Measurements from ENCODE around the gene KIAA1549. TPM values are rescaled to one million over a fixed set of nuclear protein-coding genes. Genes with fewer than 3 reads are reported as not detected.

The KIAA1549 gene
- total and polyA plus RNA-seq, 10 of the 15 experiments (the other 5 are each of a cell fraction or from before 2014, with no cell fraction given) = 0.02 to 0.82 (median 0.22) TPM

DNA sequence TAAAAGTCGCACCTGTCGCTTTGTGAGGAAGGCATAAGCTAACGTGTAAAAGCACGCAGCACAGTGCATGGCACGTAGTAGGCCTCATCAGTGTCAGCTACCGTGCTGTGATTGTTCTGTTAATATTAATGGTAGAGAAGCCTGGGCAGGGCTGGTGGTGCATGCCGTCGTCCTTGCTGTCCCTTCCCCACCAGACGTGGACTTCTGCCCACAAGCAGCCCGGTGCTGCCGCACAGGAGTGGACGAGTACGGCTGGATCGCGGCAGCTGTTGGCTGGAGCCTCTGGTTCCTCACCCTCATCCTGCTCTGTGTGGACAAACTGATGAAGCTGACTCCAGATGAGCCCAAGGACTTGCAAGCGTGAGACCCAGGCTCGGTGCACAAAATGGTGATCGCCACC lies 178.5 kb downstream of the KIAA1549 start:
- Histone ChIP-seq H3K36me3 (ENCODE audit: control insufficient read depth in 2 of 2, insufficient read depth in 2 of 2, low read length in 1 of 2) (no peaks in the 10 kb centered on the region), H3K79me2 (ENCODE audit: control insufficient read depth, insufficient read depth, low read length) (no peaks in the 10 kb centered on the region), H3K9ac (ENCODE audit: control insufficient read depth, insufficient read depth, low read length) (no peak overlapping the region), H3K4me2 (ENCODE audit: control insufficient read depth, insufficient read depth) (no peak overlapping the region), H3K27me3 (replicated peaks in 1 of 2; ENCODE audit: control insufficient read depth in 2 of 2, insufficient read depth in 2 of 2, low read length in 1 of 2) (no peaks in the 10 kb centered on the region), H4K20me1 (ENCODE audit: control insufficient read depth, insufficient read depth) (no peaks in the 10 kb centered on the region), H3K9me3 (replicated peaks; ENCODE audit: control insufficient read depth, insufficient read depth, low read length) (no peaks in the 10 kb centered on the region; the same call in 2 of the 3 replicates), H3K4me1 (ENCODE audit: control insufficient read depth, insufficient read depth, low read length) (no peaks in the 10 kb centered on the region), H3K27ac (ENCODE audit: control insufficient read depth, insufficient read depth) (no peak overlapping the region), H2AFZ (ENCODE audit: control insufficient read depth, low read depth, low read length) (no peak overlapping the region), H3K4me3 (no peak overlapping the region)
- ChIA-PET CTCF (no interaction called here), SMC1A (ENCODE audit: uncharacterized antibody, unreplicated experiment) (no interaction called here), POLR2A (no interaction called here), RAD21 (ENCODE audit: unreplicated experiment) (no interaction called here)
- intact Hi-C loops (cut with micrococcal nuclease; ENCODE audit: unreplicated experiment) = no loop called here
- TF ChIP-seq ZBED1 (IDR thresholded peaks at IDR 0.05; ENCODE audit: borderline replicate concordance) (no peak), PAX8 (IDR thresholded peaks at IDR 0.05) (no peak), CREB1 (IDR thresholded peaks at IDR 0.05; ENCODE audit: low read depth) (no peak), IKZF1 (conservative IDR thresholded peaks at IDR 0.05) (no peak), RBBP5 (conservative IDR thresholded peaks at IDR 0.05) (no peak), ZNF384 (IDR thresholded peaks at IDR 0.05; ENCODE audit: borderline replicate concordance, low read depth, low read length) (no peak)
- TF ChIP-seq, protein P1, sequence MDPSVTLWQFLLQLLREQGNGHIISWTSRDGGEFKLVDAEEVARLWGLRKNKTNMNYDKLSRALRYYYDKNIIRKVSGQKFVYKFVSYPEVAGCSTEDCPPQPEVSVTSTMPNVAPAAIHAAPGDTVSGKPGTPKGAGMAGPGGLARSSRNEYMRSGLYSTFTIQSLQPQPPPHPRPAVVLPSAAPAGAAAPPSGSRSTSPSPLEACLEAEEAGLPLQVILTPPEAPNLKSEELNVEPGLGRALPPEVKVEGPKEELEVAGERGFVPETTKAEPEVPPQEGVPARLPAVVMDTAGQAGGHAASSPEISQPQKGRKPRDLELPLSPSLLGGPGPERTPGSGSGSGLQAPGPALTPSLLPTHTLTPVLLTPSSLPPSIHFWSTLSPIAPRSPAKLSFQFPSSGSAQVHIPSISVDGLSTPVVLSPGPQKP (IDR thresholded peaks at IDR 0.05; ENCODE audit: low read depth, low read length) = no peak
- TF ChIP-seq, protein P2, sequence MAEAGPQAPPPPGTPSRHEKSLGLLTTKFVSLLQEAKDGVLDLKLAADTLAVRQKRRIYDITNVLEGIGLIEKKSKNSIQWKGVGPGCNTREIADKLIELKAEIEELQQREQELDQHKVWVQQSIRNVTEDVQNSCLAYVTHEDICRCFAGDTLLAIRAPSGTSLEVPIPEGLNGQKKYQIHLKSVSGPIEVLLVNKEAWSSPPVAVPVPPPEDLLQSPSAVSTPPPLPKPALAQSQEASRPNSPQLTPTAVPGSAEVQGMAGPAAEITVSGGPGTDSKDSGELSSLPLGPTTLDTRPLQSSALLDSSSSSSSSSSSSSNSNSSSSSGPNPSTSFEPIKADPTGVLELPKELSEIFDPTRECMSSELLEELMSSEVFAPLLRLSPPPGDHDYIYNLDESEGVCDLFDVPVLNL (IDR thresholded peaks at IDR 0.05; ENCODE audit: low read depth, low read length) = no peak
- WGBS (ENCODE audit: insufficient coverage, insufficient replicate concordance, low lambda C conversion rate, missing lambda C conversion rate) = 77% methylated on average over 18 of the region's 18 CpGs
- DNase-seq (ENCODE audit: low read depth, low spot score) = no peak
- in situ Hi-C loops (cut with MboI) = no loop called here
- no peak for FAIRE-seq
- BruUV-seq (replicated peaks) = no TSS peak
- ATAC-seq = no peak
